ENCODE data around the gene DNAJB12. TPM values are rescaled to one million over a fixed set of nuclear protein-coding genes. Genes with fewer than 3 reads are reported as not detected.

DNAJB12 gene
- total RNA-seq, 1 donor from 2014 or later: 23.0 TPM

DNA sequence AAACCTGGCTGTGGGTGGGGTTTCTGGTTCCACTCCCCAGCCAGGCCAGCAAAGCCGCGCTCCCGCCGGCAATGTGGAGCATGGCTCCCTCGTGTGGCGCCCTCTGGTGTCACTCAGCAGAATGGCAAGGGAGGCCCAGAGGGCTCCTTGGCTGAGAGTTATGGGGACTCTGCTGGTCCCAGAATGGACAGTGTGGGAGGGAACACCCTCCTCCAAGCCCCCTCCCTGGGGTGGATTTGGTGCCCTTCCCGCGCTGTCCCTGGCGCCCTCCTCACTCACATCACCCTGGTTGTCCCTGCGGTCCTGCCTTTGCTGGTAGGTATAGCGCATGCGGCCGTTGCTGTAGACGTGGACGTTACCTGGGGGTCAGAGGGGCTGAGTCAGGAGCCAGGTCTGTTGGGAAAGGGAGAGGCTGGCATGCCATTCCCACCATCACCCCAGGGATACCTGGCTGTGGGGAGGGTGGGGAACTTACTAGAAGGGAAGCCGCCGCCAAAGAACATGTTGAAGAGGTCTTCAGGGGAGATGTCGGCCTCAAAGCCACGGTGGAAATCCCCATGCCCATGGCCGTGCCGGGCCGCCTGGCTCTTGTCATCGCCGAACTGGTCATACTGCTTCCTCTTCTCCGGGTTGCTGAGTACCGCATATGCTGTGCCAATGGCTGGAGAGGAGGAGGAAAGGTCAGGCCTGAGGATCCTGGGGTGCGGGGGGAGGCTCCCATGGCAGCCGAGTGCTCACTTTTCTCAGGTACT is 14.0 kb downstream of the DNAJB12 start:
- peaks cover 2% of the 10 kb centered on the region for H3K9me3 Mint-ChIP-seq (ENCODE audit: unreplicated experiment)
- H3K27ac Mint-ChIP-seq (ENCODE audit: unreplicated experiment): no peak overlapping the region
- TF ChIP-seq, protein P1, sequence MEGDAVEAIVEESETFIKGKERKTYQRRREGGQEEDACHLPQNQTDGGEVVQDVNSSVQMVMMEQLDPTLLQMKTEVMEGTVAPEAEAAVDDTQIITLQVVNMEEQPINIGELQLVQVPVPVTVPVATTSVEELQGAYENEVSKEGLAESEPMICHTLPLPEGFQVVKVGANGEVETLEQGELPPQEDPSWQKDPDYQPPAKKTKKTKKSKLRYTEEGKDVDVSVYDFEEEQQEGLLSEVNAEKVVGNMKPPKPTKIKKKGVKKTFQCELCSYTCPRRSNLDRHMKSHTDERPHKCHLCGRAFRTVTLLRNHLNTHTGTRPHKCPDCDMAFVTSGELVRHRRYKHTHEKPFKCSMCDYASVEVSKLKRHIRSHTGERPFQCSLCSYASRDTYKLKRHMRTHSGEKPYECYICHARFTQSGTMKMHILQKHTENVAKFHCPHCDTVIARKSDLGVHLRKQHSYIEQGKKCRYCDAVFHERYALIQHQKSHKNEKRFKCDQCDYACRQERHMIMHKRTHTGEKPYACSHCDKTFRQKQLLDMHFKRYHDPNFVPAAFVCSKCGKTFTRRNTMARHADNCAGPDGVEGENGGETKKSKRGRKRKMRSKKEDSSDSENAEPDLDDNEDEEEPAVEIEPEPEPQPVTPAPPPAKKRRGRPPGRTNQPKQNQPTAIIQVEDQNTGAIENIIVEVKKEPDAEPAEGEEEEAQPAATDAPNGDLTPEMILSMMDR (IDR thresholded peaks at IDR 0.05; ENCODE audit: partially characterized antibody, unreplicated experiment): peak; percentile 96
- peaks cover 5% of the 10 kb centered on the region for H3K4me1 Mint-ChIP-seq (ENCODE audit: low read depth, unreplicated experiment)
- H3K4me3 Mint-ChIP-seq (ENCODE audit: unreplicated experiment): no peak overlapping the region
- DNase-seq: peak; percentile 86
- peaks cover 3% of the 10 kb centered on the region for H3K27me3 Mint-ChIP-seq (ENCODE audit: unreplicated experiment)
- H3K36me3 Mint-ChIP-seq (ENCODE audit: unreplicated experiment): no peaks in the 10 kb centered on the region

DNA sequence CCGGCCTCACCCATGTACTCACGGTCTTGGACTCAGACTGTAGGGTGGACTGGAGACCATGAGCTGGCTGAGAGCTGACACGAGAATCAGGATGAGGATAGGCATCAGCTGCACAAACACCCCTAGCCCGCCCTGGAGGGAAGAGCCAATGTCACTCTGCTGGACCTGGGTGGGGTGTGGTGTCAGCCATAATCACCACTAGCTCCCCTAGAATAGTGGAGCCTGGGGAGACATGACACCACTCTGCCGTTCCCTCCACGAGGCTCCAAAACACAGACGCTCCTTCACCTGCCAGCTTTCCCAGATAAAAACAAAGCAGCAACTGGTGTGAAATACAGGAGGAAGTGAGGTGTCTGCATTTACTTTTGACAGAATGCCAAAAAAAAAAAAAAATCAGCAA is 16.5 kb downstream of the DNAJB12 start:
- Mint-ChIP-seq H3K27ac (ENCODE audit: unreplicated experiment) (no peak overlapping the region), H3K4me3 (ENCODE audit: unreplicated experiment) (no peak overlapping the region), H3K27me3 (ENCODE audit: unreplicated experiment) (peaks cover 2% of the 10 kb centered on the region), H3K9me3 (ENCODE audit: unreplicated experiment) (peaks cover 4% of the 10 kb centered on the region), H3K36me3 (ENCODE audit: unreplicated experiment) (no peaks in the 10 kb centered on the region), H3K4me1 (ENCODE audit: low read depth, unreplicated experiment) (peaks cover 17% of the 10 kb centered on the region)
- no peak for DNase-seq
- TF ChIP-seq, protein P1 (IDR thresholded peaks at IDR 0.05; ENCODE audit: partially characterized antibody, unreplicated experiment): no peak

DNA sequence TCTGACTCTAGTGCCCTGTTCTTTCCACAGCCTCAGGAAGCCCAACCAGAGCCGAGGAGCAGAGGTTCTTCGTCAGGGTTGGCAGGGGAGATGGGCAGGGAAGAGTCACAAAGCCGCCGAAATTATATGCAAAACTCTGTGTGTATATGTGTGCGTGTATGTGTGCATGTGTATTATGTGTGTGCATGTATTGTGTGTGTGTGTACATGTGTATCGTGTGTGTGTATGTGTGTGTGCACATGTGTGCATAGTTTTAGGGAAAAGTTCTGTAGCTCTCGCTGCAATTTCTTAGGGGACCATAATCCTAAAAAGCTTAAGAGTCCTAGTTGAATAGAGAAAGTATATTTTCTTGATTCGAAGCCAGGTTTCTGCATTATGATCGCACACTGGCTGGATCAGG is 17.0 kb downstream of the DNAJB12 start:
- no peak overlapping the region for H3K27ac Mint-ChIP-seq (ENCODE audit: unreplicated experiment)
- no peaks in the 10 kb centered on the region for H3K36me3 Mint-ChIP-seq (ENCODE audit: unreplicated experiment)
- no peak overlapping the region for H3K4me3 Mint-ChIP-seq (ENCODE audit: unreplicated experiment)
- peaks cover 7% of the 10 kb centered on the region for H3K9me3 Mint-ChIP-seq (ENCODE audit: unreplicated experiment)
- TF ChIP-seq, protein P1 (IDR thresholded peaks at IDR 0.05; ENCODE audit: partially characterized antibody, unreplicated experiment): no peak
- H3K4me1 Mint-ChIP-seq (ENCODE audit: low read depth, unreplicated experiment): peaks cover 22% of the 10 kb centered on the region
- peaks cover 2% of the 10 kb centered on the region for H3K27me3 Mint-ChIP-seq (ENCODE audit: unreplicated experiment)
- DNase-seq: no peak

DNA sequence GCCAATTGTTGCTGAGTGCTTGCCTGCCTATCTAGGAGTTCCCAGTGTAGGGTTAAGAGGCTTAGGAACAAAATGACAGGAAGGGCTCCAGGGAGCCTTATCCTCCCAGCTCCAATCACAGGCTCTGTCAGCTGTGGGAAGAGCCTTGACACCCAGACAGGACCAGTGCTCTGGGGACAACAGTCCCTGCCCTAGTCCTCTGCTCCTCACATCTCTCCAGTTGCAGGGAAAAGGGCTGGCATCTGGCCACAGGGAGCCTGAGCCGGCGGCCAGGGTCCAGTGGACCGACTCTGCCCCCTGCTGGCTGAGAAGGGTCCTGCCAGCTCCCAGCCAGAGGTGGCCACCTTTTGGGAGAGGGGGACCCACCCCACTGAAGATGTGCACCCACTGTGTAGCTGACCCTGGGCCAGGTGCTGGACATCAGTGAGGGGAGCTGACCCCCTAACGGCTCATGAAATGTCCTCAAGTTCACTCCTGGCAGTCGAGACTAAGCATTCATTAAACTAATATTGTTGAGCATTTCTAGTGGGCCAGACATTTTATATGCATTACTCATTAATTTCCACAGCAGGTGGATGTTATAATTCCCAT is 17.6 kb downstream of the DNAJB12 start:
- peaks cover 23% of the 10 kb centered on the region for H3K4me1 Mint-ChIP-seq (ENCODE audit: low read depth, unreplicated experiment)
- peak; percentile 89 for DNase-seq
- H3K36me3 Mint-ChIP-seq (ENCODE audit: unreplicated experiment): no peaks in the 10 kb centered on the region
- H3K27me3 Mint-ChIP-seq (ENCODE audit: unreplicated experiment): peaks cover 2% of the 10 kb centered on the region
- peak overlapping the region; percentile 73 for H3K27ac Mint-ChIP-seq (ENCODE audit: unreplicated experiment)
- no peak overlapping the region for H3K4me3 Mint-ChIP-seq (ENCODE audit: unreplicated experiment)
- TF ChIP-seq, protein P1 (IDR thresholded peaks at IDR 0.05; ENCODE audit: partially characterized antibody, unreplicated experiment): peak; percentile 97
- peaks cover 7% of the 10 kb centered on the region for H3K9me3 Mint-ChIP-seq (ENCODE audit: unreplicated experiment)
